GM12892 (cell line): ENCODE measurements around the gene RFXANK.

Source experiments
- POLR2A ChIP-seq: IDR thresholded peaks from 2 replicates; pipeline ENCODE4 v1.6.1; 2011; ENCODE audit warnings: low read depth, low read length, control low read depth
- POLR2AphosphoS5 ChIP-seq: IDR thresholded peaks from 2 replicates; pipeline ENCODE4 v1.6.1; 2011; ENCODE audit warnings: low read depth, low read length, control low read depth
- TAF1 ChIP-seq: IDR thresholded peaks from 2 replicates; pipeline ENCODE4 v1.6.1; 2011; ENCODE audit warnings: low read depth, mild to moderate bottlenecking, control low read depth, low read length, borderline replicate concordance

DNA sequence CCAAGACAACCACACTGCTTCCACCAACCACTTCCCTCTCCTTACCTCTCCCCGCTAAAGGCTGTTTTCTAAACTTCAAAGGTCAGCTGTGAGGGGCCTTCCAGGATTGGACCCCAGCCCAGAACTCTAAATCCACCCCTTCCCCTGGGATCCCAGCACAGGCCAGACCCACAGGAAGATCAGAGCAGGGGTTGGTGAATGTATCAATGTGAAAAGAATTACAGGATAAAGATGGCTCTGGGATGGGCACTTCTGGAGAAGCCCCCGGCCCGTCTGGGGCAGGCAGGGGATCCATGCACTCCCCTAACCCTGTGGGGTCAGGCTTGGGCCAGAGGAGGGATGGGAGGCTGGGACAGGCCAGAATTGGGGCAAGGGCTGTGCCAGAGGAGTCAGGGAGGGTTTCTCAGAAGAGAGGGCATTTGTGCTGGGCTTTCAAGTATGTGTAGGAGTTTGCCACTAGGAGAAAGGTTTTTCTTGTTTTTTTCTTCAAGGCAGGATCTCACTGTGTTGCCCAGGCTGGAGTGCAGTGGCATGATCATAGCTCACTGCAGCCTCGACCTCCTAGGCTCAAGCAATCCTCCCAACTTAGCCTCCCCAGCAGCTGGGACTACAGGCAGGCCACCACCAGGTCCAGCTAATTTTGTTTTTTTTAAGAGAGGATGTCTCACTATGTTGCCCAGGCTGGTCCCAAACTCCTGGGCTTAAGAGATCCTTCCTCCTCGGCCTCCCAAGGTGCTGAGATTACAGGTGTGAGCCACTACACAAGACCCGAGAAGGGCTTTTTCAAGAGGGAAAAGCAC is 21.0 kb upstream of the RFXANK start:
- no peak for TF ChIP-seq POLR2AphosphoS5
- TF ChIP-seq POLR2A, result no peak
- TF ChIP-seq TAF1, result no peak
